Neural cell (in vitro differentiated cells): ENCODE data around the gene CALY.

Experiments used
- EP300 ChIP-seq: fragments of 450-650 bp; conservative IDR thresholded peaks from 2 replicates; pipeline ENCODE4 v1.6.1; 2014; ENCODE audit warnings: antibody characterized with exemption, mild to moderate bottlenecking, moderate library complexity; ENCODE audit not compliant: poor library complexity, severe bottlenecking
- POLR2AphosphoS5 ChIP-seq: IDR thresholded peaks from 2 replicates; pipeline ENCODE4 v1.6.1; 2012
- SMC3 ChIP-seq: fragments of 450-650 bp; conservative IDR thresholded peaks from 2 replicates; pipeline ENCODE4 v1.6.1; 2014; ENCODE audit warnings: antibody characterized with exemption, mild to moderate bottlenecking, moderate library complexity; ENCODE audit not compliant: poor library complexity
- TF ChIP-seq, protein P1 (sequence below): fragments of 450-650 bp; IDR thresholded peaks from 2 replicates; pipeline ENCODE4 v1.5.1; 2014; ENCODE audit warnings: antibody characterized with exemption, mild to moderate bottlenecking, moderate library complexity; ENCODE audit not compliant: poor library complexity, severe bottlenecking
- TF ChIP-seq, protein P2 (sequence below): IDR thresholded peaks from 2 replicates; pipeline ENCODE4 v1.6.1; 2012; ENCODE audit warnings: borderline replicate concordance

DNA sequence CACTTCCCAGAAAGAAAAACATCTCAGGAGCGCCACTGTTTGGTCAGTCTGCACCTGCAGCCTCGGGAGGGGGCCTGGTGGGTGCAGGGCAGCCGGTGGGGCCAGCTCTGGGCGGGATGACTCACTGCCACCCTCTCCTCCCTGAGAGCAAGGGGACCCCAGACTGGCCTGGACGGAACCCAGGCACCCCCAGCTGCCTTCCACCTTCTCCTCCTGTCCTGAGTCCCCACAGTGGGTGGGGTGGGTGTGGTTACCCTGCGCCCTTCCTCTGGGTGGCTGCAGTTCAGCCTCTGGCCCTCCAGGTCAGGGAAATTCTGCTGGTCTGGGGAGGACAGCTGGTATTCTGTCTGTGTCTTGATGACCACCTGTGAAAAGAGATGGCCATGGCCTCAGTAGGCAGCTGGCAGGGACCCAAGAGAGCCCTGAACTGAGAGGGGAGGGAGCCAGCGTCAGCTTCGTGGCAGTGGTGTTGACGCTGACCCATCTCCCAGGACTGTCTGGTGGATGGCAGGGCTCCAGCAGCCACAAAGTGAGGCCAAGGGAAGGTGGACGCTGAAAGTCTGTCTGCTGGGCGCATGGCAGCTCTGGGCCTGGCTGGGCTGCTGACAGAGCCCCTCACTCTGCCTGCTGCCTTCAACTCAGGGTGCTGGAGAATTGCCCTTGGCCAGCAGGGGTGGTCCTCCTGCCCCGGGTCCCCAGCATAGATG, 8.9 kb downstream of the CALY start:
- TF ChIP-seq, protein P1, sequence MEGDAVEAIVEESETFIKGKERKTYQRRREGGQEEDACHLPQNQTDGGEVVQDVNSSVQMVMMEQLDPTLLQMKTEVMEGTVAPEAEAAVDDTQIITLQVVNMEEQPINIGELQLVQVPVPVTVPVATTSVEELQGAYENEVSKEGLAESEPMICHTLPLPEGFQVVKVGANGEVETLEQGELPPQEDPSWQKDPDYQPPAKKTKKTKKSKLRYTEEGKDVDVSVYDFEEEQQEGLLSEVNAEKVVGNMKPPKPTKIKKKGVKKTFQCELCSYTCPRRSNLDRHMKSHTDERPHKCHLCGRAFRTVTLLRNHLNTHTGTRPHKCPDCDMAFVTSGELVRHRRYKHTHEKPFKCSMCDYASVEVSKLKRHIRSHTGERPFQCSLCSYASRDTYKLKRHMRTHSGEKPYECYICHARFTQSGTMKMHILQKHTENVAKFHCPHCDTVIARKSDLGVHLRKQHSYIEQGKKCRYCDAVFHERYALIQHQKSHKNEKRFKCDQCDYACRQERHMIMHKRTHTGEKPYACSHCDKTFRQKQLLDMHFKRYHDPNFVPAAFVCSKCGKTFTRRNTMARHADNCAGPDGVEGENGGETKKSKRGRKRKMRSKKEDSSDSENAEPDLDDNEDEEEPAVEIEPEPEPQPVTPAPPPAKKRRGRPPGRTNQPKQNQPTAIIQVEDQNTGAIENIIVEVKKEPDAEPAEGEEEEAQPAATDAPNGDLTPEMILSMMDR: no peak
- TF ChIP-seq SMC3: no peak
- no peak for TF ChIP-seq EP300
- TF ChIP-seq, protein P2, sequence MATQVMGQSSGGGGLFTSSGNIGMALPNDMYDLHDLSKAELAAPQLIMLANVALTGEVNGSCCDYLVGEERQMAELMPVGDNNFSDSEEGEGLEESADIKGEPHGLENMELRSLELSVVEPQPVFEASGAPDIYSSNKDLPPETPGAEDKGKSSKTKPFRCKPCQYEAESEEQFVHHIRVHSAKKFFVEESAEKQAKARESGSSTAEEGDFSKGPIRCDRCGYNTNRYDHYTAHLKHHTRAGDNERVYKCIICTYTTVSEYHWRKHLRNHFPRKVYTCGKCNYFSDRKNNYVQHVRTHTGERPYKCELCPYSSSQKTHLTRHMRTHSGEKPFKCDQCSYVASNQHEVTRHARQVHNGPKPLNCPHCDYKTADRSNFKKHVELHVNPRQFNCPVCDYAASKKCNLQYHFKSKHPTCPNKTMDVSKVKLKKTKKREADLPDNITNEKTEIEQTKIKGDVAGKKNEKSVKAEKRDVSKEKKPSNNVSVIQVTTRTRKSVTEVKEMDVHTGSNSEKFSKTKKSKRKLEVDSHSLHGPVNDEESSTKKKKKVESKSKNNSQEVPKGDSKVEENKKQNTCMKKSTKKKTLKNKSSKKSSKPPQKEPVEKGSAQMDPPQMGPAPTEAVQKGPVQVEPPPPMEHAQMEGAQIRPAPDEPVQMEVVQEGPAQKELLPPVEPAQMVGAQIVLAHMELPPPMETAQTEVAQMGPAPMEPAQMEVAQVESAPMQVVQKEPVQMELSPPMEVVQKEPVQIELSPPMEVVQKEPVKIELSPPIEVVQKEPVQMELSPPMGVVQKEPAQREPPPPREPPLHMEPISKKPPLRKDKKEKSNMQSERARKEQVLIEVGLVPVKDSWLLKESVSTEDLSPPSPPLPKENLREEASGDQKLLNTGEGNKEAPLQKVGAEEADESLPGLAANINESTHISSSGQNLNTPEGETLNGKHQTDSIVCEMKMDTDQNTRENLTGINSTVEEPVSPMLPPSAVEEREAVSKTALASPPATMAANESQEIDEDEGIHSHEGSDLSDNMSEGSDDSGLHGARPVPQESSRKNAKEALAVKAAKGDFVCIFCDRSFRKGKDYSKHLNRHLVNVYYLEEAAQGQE: no peak
- no peak for TF ChIP-seq POLR2AphosphoS5
